Upper lobe of right lung (tissue), 1 donor: ENCODE measurements around the gene GRIN3B. TPM values are rescaled to one million over a fixed set of nuclear protein-coding genes. Genes with fewer than 3 reads are reported as not detected.

Experiments used
- ATAC-seq: fragments of 200-7000 bp; cut with Tn5 transposase; one replicate; pipeline ENCODE4 v1.9.1; 2020; ENCODE audit warnings: mild to moderate bottlenecking, moderate library complexity
- DNase-seq: peaks from one replicate; pipeline ENCODE4 v3.0.0-alpha.2; 2020
- H3K27ac ChIP-seq: fragments of 200-600 bp; one replicate; pipeline ENCODE4 v1.8.0; 2022
- H3K27me3 ChIP-seq: fragments of 200-600 bp; one replicate; pipeline ENCODE4 v1.8.0; 2022; ENCODE audit warnings: mild to moderate bottlenecking
- H3K36me3 ChIP-seq: fragments of 200-600 bp; one replicate; pipeline ENCODE4 v1.8.0; 2022
- H3K4me1 ChIP-seq: fragments of 200-600 bp; one replicate; pipeline ENCODE4 v1.8.0; 2022
- H3K4me3 ChIP-seq: fragments of 200-600 bp; one replicate; pipeline ENCODE4 v1.8.0; 2022; ENCODE audit warnings: mild to moderate bottlenecking
- H3K9me3 ChIP-seq: fragments of 200-600 bp; one replicate; pipeline ENCODE4 v1.8.0; 2022
- CTCF ChIP-seq: fragments of 200-600 bp; IDR thresholded peaks from one replicate; pipeline ENCODE4 v1.8.0; 2022; ENCODE audit warnings: antibody characterized with exemption
- intact Hi-C: fragments of 100-400 bp; cut with DNase I; formaldehyde crosslinking; loops from one replicate; pipeline ENCODE4 v1.11.0; 2022
- total RNA-seq: library from RNA; stranded (reverse); fragmentation: NEBNext Ultra II Directional; extraction: Animal tissue kit (Norgen Biotek cat#: 25700); gene quantifications from one replicate; pipeline ENCODE4 v1.2.1, GENCODE V29; 2021
- donor health status: DM: no; HTN: yes; CAD: no; lungs with severe emphysema.

The GRIN3B gene
- total RNA-seq, 1 donor from 2014 or later = not detected

GRCh38 chr19:1004803-1005664 is 4.8 kb downstream of the GRIN3B start:
- no peak overlapping the region for H3K4me3 ChIP-seq
- TF ChIP-seq CTCF = no peak
- DNase-seq = no peak
- no peak overlapping the region for H3K27ac ChIP-seq
- intact Hi-C loops = no loop called here
- no peaks in the 10 kb centered on the region for H3K9me3 ChIP-seq
- H3K4me1 ChIP-seq = peaks cover 10% of the 10 kb centered on the region
- ATAC-seq = no peak
- H3K27me3 ChIP-seq = peaks cover 29% of the 10 kb centered on the region
- peaks cover 8% of the 10 kb centered on the region for H3K36me3 ChIP-seq

DNA sequence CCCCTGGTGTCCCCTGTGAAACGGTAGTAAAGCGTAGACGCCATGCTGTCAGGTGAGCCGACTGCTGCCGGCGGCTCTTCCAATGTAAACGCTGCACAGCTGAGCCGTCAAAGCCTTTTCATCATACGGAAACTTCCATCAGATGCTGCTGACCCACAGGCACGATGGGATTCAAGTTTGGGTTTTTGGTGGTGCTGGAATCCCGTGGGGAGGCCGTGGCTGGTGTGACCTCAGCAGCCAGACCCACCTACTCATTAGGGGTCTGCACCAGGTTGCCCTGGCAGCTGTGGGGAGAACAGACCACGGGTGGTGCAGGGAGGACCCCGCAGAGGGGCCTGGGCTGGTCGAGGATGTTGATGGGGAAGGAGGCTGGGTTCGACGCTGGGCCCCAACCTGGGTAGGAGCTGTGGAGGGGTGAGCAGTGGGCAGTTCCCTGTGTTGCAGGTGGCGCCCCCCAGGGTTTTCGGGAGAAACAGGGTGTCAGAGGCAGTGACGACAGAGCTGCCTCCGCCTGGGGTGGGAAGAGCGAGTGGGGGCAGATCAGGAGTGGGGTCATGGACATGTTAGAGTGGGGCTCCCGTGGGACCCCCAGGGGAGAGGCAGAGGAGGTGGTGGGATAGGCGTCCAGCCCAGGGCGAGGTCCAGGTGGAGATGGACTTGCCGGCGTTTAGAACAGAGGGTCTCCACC is 6.6 kb downstream of the GRIN3B start:
- H3K4me3 ChIP-seq = no peak overlapping the region
- intact Hi-C loops = no loop called here
- TF ChIP-seq CTCF = no peak
- no peaks in the 10 kb centered on the region for H3K9me3 ChIP-seq
- DNase-seq = no peak
- H3K27me3 ChIP-seq = peaks cover 16% of the 10 kb centered on the region
- H3K4me1 ChIP-seq = peaks cover under 1% of the 10 kb centered on the region
- peaks cover 26% of the 10 kb centered on the region for H3K36me3 ChIP-seq
- ATAC-seq = no peak
- no peak overlapping the region for H3K27ac ChIP-seq

DNA sequence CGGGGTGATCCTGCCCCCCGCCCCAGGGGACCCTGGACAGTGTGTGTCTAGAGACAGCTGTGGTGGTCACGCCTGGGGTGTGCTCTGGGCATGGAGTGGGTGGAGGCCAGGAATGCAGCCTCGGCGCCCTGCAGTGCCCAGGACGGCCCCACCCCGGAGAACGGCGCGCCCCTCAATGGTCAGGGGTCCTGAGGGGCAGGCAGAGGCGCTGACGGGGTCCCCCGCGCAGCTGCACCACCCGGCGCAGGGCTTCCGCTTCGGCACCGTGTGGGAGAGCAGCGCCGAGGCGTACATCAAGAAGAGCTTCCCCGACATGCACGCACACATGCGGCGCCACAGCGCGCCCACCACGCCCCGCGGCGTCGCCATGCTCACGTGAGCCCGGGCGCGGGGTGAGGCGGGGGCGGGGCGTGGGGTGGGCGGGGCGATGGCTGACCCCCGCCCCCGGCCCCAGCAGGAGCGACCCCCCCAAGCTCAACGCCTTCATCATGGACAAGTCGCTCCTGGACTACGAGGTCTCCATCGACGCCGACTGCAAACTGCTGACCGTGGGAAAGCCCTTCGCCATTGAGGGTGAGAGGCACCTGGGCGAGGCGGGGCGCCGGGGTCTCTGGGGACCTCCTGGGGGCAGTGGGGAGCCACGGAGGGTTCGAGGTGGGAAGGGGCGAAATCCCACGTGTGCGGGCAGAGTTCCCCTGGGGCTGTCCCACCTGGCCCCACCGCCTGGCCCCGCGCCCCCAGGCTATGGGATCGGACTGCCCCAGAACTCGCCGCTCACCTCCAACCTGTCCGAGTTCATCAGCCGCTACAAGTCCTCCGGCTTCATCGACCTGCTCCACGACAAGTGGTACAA is 7.4 kb downstream of the GRIN3B start:
- Histone ChIP-seq H3K27ac (no peak overlapping the region), H3K4me1 (no peaks in the 10 kb centered on the region), H3K4me3 (no peak overlapping the region), H3K36me3 (peaks cover 34% of the 10 kb centered on the region), H3K27me3 (peaks cover 12% of the 10 kb centered on the region), H3K9me3 (no peaks in the 10 kb centered on the region)
- intact Hi-C loops = no loop called here
- TF ChIP-seq CTCF = no peak
- DNase-seq = no peak
- ATAC-seq = no peak

GRCh38 chr19:1008268-1009040 is 8.2 kb downstream of the GRIN3B start:
- Histone ChIP-seq H3K4me1 (no peaks in the 10 kb centered on the region), H3K27me3 (peaks cover 4% of the 10 kb centered on the region), H3K9me3 (no peaks in the 10 kb centered on the region), H3K4me3 (no peak overlapping the region), H3K36me3 (peaks cover 42% of the 10 kb centered on the region), H3K27ac (no peak overlapping the region)
- intact Hi-C loops = no loop called here
- DNase-seq (no peak), ATAC-seq (no peak)
- TF ChIP-seq CTCF = no peak
